DOHH2 (cell line): Measurements from ENCODE around the gene MRPL27.

Experiments
- H3F3A ChIP-seq: fragments of 200-600 bp; sonication (generic), shearing (Covaris generic); 2 replicates; pipeline ENCODE4 v1.6.0; 2016; ENCODE audit warnings: antibody characterized with exemption, mild to moderate bottlenecking; ENCODE audit not compliant: control insufficient read depth, insufficient read depth
- H3K27ac ChIP-seq: fragments of 200-600 bp; sonication (generic); 2 replicates; pipeline ENCODE4 v1.5.1; 2014; ENCODE audit warnings: low read depth, mild to moderate bottlenecking, low read length, moderate library complexity
- H3K27me3 ChIP-seq: fragments of 200-600 bp; sonication (generic); 2 replicates; pipeline ENCODE4 v1.6.1; 2014; ENCODE audit warnings: mild to moderate bottlenecking, low read length, mixed read lengths; ENCODE audit not compliant: control insufficient read depth
- H3K36me3 ChIP-seq: fragments of 200-600 bp; sonication (generic); 2 replicates; pipeline ENCODE4 v1.6.1; 2014; ENCODE audit warnings: mild to moderate bottlenecking, low read length, moderate library complexity, mixed read lengths; ENCODE audit not compliant: control insufficient read depth
- H3K4me1 ChIP-seq: fragments of 200-600 bp; sonication (generic); 2 replicates; pipeline ENCODE4 v1.6.1; 2014; ENCODE audit warnings: mild to moderate bottlenecking, low read length, mixed read lengths; ENCODE audit not compliant: control insufficient read depth
- H3K4me2 ChIP-seq: fragments of 200-600 bp; sonication (generic); 2 replicates; pipeline ENCODE4 v1.6.0; 2014; ENCODE audit warnings: mild to moderate bottlenecking, low read length, moderate library complexity
- H3K4me3 ChIP-seq: fragments of 200-600 bp; sonication (generic); 2 replicates; pipeline ENCODE4 v1.5.1; 2014; ENCODE audit warnings: mild to moderate bottlenecking, low read length, mixed read lengths
- H3K79me2 ChIP-seq: fragments of 200-600 bp; sonication (generic); 2 replicates; pipeline ENCODE4 v1.6.1; 2014; ENCODE audit warnings: mild to moderate bottlenecking, low read length, mixed read lengths; ENCODE audit not compliant: control insufficient read depth
- H3K9me2 ChIP-seq: fragments of 200-600 bp; sonication (generic); replicated peaks from 2 replicates; pipeline ENCODE4 v1.6.1; 2014; ENCODE audit warnings: mild to moderate bottlenecking, low read length, mixed read lengths; ENCODE audit not compliant: control insufficient read depth
- H3K9me3 ChIP-seq: fragments of 200-600 bp; sonication (generic); 2 replicates; pipeline ENCODE4 v1.6.1; 2014; ENCODE audit warnings: antibody characterized with exemption, low read length, mixed read lengths; ENCODE audit not compliant: control insufficient read depth, insufficient read depth
- H4K20me1 ChIP-seq: fragments of 200-600 bp; sonication (generic); 2 replicates; pipeline ENCODE4 v1.6.0; 2014; ENCODE audit warnings: low read depth, mild to moderate bottlenecking, antibody characterized with exemption, low read length, moderate library complexity; ENCODE audit not compliant: control insufficient read depth, insufficient read depth
- EZH2phosphoT487 ChIP-seq: fragments of 200-600 bp; sonication (generic); IDR thresholded peaks from 2 replicates; pipeline ENCODE4 v1.6.1; 2017; ENCODE audit warnings: borderline replicate concordance, mild to moderate bottlenecking, antibody characterized with exemption, low read length, moderate library complexity, mixed read lengths
- TF ChIP-seq, protein P1 (sequence below): fragments of 200-600 bp; sonication (generic); IDR thresholded peaks from one replicate; pipeline ENCODE4 v1.5.1; 2014; ENCODE audit warnings: antibody characterized with exemption, mild to moderate bottlenecking, low read depth, low read length; ENCODE audit not compliant: poor library complexity, severe bottlenecking

Gene MRPL27

DNA sequence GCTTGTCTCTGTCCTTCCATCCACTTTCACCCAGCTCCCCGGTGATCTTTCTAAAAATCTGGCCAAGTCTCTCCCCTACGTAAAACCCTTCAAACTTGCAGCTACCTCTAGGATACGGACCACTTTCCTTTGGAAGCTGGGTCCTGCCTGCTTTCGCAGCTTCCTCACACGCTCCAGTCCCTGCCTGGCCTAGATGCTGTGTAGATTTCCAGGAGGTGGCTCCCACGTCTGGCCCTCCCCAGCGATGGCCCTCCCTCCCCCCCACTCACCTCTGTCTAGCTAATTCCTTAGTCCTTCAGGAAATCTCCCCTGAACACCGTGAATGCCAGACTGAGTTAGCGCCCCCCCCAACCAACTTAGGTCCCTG is 24.9 kb upstream of the MRPL27 start:
- TF ChIP-seq, protein P1, sequence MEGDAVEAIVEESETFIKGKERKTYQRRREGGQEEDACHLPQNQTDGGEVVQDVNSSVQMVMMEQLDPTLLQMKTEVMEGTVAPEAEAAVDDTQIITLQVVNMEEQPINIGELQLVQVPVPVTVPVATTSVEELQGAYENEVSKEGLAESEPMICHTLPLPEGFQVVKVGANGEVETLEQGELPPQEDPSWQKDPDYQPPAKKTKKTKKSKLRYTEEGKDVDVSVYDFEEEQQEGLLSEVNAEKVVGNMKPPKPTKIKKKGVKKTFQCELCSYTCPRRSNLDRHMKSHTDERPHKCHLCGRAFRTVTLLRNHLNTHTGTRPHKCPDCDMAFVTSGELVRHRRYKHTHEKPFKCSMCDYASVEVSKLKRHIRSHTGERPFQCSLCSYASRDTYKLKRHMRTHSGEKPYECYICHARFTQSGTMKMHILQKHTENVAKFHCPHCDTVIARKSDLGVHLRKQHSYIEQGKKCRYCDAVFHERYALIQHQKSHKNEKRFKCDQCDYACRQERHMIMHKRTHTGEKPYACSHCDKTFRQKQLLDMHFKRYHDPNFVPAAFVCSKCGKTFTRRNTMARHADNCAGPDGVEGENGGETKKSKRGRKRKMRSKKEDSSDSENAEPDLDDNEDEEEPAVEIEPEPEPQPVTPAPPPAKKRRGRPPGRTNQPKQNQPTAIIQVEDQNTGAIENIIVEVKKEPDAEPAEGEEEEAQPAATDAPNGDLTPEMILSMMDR: no peak
- TF ChIP-seq EZH2phosphoT487: no peak
- Histone ChIP-seq H4K20me1 (peaks cover 16% of the 10 kb centered on the region), H3K4me3 (peak overlapping the region; percentile 96), H3K4me1 (peaks cover 20% of the 10 kb centered on the region), H3K36me3 (peaks cover 41% of the 10 kb centered on the region), H3K27me3 (no peaks in the 10 kb centered on the region), H3K4me2 (peak overlapping the region; percentile 84), H3K27ac (no peak overlapping the region), H3K9me3 (no peaks in the 10 kb centered on the region), H3F3A (no peaks in the 10 kb centered on the region), H3K9me2 (no peaks in the 10 kb centered on the region), H3K79me2 (peaks cover 40% of the 10 kb centered on the region)

DNA sequence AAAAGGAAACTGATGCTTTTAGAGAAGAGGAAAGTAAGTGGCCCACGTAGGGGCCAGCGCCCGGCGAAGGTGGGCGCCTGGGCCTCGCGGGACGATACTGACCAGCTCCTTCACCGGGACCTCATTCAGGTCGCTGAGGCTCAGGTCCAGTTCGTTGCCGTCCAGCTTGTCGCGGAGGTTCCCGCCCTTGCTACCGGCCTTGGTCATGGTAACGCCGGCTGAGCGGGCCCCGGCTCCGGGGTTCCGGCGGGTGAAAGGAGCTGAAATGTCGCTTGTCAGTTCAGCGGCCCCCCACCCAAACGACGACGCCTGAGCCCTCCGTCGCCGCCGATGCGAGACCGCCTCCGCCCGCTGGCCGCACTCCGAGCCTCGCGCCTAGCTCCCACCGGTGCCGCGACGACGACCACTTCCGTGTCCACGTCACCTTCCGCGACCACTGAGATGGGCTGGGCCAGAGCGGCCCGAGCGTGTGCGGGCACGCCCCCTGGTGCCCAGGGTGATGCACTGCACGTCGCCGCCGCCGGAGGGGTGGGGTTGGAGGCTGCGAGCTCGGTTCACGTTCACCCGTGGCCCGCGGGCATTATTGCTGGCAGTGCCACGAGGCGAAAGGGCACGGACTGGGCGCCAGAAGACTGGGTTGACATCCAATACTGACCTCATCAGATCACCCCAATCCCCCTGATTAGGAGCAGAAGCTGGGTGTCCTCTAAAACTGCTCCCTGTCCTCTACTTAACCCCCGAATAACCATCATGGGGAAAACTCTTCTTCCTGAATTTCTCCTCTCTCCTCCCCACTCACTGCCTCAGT is 24.3 kb upstream of the MRPL27 start, which contains the start of gene LRRC59:
Gene LRRC59, minus strand, starts transcription at position 413 of the 808 bp plus-strand sequence. Its CDS starts 206 bp downstream, at position 207.
- Histone ChIP-seq H3K27me3 (no peaks in the 10 kb centered on the region), H3K27ac (peak within 1 kb of the TSS; percentile 32), H3K36me3 (peaks cover 47% of the 10 kb centered on the region), H3K4me1 (peaks cover 20% of the 10 kb centered on the region), H3K4me2 (peak within 1 kb of the TSS; percentile 84), H4K20me1 (peaks cover 16% of the 10 kb centered on the region), H3K9me3 (no peaks in the 10 kb centered on the region), H3K79me2 (peaks cover 40% of the 10 kb centered on the region), H3K9me2 (no peaks in the 10 kb centered on the region), H3F3A (no peaks in the 10 kb centered on the region), H3K4me3 (peak within 1 kb of the TSS; percentile 96)
- no peak for TF ChIP-seq EZH2phosphoT487
- TF ChIP-seq, protein P1: peak; percentile 85

DNA sequence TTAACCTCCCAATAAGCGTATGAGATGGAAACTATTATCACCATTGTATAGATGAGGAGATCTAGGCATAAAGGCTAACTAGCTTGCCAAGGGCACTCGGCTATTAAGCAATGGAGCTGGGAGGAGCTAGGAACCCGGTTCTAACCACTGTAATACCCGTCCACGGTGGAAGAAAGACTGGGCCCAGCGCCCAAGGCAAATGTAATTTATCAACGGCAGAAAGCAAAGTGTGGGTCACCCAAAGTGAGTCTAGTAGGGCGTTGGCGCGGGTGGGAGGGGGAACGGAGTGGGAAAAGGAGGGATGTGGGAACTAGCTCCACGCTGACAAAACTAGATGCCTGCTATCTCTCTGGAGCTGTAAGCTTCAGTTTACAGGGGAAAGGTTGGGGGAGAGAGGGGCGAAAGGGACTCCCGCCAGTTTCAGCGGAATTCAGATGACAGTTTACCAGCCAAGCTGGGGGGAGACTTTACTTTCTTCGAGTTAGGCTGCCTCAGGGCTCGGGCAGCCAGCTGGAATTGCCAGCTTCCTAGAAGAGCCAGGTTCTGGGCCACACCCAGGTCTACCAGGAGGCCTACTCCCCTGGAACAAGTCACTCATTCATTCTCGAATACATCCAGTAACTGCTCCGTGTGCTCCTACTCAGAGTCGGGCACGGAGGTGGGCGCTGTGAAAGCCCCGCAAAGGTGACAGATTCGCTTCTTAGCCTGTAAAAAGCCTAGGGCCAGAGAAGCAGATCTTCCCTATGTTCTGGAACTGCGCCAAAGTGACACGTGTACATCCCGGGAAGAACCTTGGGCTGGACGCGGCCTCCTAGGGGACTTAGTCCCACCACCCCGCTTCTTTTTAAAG is 23.5 kb upstream of the MRPL27 start:
- peaks cover 16% of the 10 kb centered on the region for H4K20me1 ChIP-seq
- peak overlapping the region; percentile 84 for H3K4me2 ChIP-seq
- no peaks in the 10 kb centered on the region for H3K27me3 ChIP-seq
- no peaks in the 10 kb centered on the region for H3F3A ChIP-seq
- peak overlapping the region; percentile 96 for H3K4me3 ChIP-seq
- peak overlapping the region; percentile 32 for H3K27ac ChIP-seq
- no peaks in the 10 kb centered on the region for H3K9me3 ChIP-seq
- H3K79me2 ChIP-seq: peaks cover 40% of the 10 kb centered on the region
- H3K36me3 ChIP-seq: peaks cover 55% of the 10 kb centered on the region
- H3K9me2 ChIP-seq: no peaks in the 10 kb centered on the region
- TF ChIP-seq, protein P1: no peak
- TF ChIP-seq EZH2phosphoT487: no peak
- H3K4me1 ChIP-seq: peaks cover 22% of the 10 kb centered on the region
